ENCODE measurements around the gene KSR2. TPM values are rescaled to one million over a fixed set of nuclear protein-coding genes. Genes with fewer than 3 reads are reported as not detected.

KSR2 gene
- total RNA-seq, 2 donors from 2014 or later = 0.07 TPM; not detected in 1

DNA sequence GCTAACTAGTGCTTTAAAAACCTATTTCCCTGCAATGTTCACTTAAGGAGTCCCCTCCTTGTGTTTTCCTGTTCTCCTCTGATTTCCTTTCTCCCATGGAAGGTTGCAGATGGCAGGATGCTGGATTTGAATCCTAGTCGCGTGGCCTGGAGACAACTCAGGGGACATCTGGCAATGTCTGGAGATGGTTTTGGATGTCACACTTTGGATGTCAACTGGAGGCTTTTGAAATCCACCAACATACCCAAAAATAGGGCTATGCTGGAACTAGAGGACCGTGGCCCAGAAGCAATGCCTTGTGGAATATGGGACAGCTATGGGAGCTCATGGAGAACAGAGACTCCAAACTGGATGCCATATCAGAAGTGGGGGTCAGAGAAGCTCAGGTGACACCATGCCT, 511.6 kb downstream of the KSR2 start:
- DNase-seq (ENCODE audit: low spot score) (no peak), ATAC-seq (ENCODE audit: insufficient number of reproducible peaks, low FRiP score, low read depth) (no peak)
- Histone ChIP-seq H3K36me3 (no peaks in the 10 kb centered on the region), H3K9me3 (no peaks in the 10 kb centered on the region), H3K4me1 (ENCODE audit: control insufficient read depth in 1 of 2, low read depth in 2 of 2) (no peaks in the 10 kb centered on the region), H3K27ac (no peak overlapping the region), H3K4me3 (no peak overlapping the region), H3K27me3 (replicated peaks; ENCODE audit: insufficient read depth) (no peaks in the 10 kb centered on the region)
- TF ChIP-seq, protein P1, sequence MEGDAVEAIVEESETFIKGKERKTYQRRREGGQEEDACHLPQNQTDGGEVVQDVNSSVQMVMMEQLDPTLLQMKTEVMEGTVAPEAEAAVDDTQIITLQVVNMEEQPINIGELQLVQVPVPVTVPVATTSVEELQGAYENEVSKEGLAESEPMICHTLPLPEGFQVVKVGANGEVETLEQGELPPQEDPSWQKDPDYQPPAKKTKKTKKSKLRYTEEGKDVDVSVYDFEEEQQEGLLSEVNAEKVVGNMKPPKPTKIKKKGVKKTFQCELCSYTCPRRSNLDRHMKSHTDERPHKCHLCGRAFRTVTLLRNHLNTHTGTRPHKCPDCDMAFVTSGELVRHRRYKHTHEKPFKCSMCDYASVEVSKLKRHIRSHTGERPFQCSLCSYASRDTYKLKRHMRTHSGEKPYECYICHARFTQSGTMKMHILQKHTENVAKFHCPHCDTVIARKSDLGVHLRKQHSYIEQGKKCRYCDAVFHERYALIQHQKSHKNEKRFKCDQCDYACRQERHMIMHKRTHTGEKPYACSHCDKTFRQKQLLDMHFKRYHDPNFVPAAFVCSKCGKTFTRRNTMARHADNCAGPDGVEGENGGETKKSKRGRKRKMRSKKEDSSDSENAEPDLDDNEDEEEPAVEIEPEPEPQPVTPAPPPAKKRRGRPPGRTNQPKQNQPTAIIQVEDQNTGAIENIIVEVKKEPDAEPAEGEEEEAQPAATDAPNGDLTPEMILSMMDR (IDR thresholded peaks at IDR 0.05) = no peak

DNA sequence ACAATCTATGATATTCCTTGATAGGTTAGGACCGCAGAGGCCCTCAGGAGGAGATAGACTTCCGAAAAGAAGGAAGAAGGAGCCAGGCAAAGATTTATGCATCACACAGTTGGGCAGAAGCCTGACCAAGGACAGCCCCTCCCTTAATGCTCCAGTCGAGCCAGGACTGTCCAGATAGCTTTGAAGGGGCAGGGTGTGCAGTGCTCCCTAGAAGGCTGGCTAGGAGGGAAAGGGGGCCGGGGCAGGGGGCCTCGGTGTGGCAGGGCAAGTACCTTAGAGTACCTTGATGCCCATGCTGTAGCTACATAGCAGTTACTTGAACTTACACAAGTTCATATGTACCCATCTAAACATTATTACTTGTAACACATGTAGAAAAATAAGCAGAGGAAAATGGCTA, 512.7 kb downstream of the KSR2 start:
- no peak overlapping the region for H3K4me3 ChIP-seq
- no peak for ATAC-seq (ENCODE audit: insufficient number of reproducible peaks, low FRiP score, low read depth)
- no peaks in the 10 kb centered on the region for H3K36me3 ChIP-seq
- TF ChIP-seq, protein P1 (IDR thresholded peaks at IDR 0.05) = no peak
- H3K27me3 ChIP-seq (replicated peaks; ENCODE audit: insufficient read depth) = no peaks in the 10 kb centered on the region
- DNase-seq (ENCODE audit: low spot score) = no peak
- no peak overlapping the region for H3K27ac ChIP-seq
- H3K9me3 ChIP-seq = no peaks in the 10 kb centered on the region
- no peaks in the 10 kb centered on the region for H3K4me1 ChIP-seq (ENCODE audit: control insufficient read depth in 1 of 2, low read depth in 2 of 2)

DNA sequence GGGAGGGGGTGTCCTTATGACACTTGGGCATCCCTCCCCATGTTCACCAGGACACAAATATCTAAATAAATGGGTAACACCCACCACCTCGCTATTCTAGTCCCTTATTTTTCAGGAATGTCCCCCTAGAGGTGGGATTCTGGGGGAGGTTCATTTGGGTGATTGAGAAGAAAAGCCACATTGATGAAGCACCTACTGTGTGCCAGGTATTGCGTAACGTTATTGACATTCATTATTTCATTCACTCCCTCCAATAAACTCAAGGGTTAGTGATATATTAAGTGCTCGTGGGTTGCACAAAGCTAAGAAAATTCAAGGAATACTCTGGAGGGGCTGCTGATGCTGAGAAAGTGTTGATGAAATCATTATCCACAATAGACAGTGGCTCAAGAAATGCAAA, 514.8 kb downstream of the KSR2 start:
- Histone ChIP-seq H3K27me3 (replicated peaks; ENCODE audit: insufficient read depth) (no peaks in the 10 kb centered on the region), H3K27ac (no peak overlapping the region), H3K36me3 (no peaks in the 10 kb centered on the region), H3K9me3 (no peaks in the 10 kb centered on the region), H3K4me3 (no peak overlapping the region), H3K4me1 (ENCODE audit: control insufficient read depth in 1 of 2, low read depth in 2 of 2) (no peaks in the 10 kb centered on the region)
- ATAC-seq (ENCODE audit: insufficient number of reproducible peaks, low FRiP score, low read depth) (no peak), DNase-seq (ENCODE audit: low spot score) (no peak)
- TF ChIP-seq, protein P1 (IDR thresholded peaks at IDR 0.05) = no peak

DNA sequence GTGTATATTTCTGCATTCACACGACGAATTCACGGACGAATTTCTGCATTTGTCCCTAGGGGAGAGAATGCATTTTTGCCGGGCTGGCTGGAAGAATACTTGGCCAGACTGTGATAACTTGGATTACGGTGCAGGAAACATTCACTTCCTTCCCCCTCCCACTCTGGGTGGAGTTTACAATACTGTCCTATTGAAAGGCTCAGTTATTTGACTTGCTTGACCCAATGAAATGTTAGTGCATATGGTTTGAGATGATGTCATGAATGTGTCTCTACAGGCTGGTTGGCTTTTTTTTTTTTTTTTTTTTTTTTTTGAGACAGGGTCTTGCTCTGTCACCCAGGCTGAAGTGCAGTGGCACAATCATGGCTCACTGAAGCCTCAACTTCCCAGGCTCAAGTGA, 516.7 kb downstream of the KSR2 start:
- no peak overlapping the region for H3K4me3 ChIP-seq
- TF ChIP-seq, protein P1 (IDR thresholded peaks at IDR 0.05) = no peak
- no peaks in the 10 kb centered on the region for H3K27me3 ChIP-seq (replicated peaks; ENCODE audit: insufficient read depth)
- no peak for ATAC-seq (ENCODE audit: insufficient number of reproducible peaks, low FRiP score, low read depth)
- H3K4me1 ChIP-seq (ENCODE audit: control insufficient read depth in 1 of 2, low read depth in 2 of 2) = no peaks in the 10 kb centered on the region
- no peaks in the 10 kb centered on the region for H3K36me3 ChIP-seq
- H3K9me3 ChIP-seq = no peaks in the 10 kb centered on the region
- H3K27ac ChIP-seq = no peak overlapping the region
- DNase-seq (ENCODE audit: low spot score) = no peak

DNA sequence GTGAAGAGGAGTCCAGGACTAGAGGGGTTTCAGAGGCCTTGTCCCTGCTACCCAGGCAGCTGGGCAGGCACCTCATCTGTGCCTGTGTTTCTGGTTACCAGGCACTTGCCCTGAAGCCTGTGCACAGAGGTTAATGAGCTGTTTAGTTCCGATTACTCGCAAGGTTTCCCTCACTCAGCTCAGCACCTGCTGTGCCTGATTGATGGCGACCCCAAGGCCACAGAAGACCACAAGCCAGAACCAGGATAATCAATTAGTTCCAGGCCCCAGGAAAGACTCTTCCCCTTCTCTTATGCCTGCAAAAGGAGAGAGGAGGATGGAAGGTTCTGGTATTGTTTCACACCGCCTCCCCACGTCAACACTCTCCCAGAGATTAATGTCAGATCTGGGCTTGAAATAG, 518.6 kb downstream of the KSR2 start:
- no peaks in the 10 kb centered on the region for H3K27me3 ChIP-seq (replicated peaks; ENCODE audit: insufficient read depth)

More for the DNA sequence above, 518.6 kb downstream of the KSR2 start:
- TF ChIP-seq, protein P1 (IDR thresholded peaks at IDR 0.05) = no peak
- no peak overlapping the region for H3K4me3 ChIP-seq
- no peaks in the 10 kb centered on the region for H3K9me3 ChIP-seq
- no peaks in the 10 kb centered on the region for H3K36me3 ChIP-seq
- DNase-seq (ENCODE audit: low spot score) = no peak
- H3K4me1 ChIP-seq (ENCODE audit: control insufficient read depth in 1 of 2, low read depth in 2 of 2) = no peaks in the 10 kb centered on the region
- no peak overlapping the region for H3K27ac ChIP-seq
- no peak for ATAC-seq (ENCODE audit: insufficient number of reproducible peaks, low FRiP score, low read depth)
